HG02678 (cell line): ENCODE data around the gene NT5C3B.
"Not testable (repeated sequence)": the region's sequence is repeated elsewhere in the genome, so short reads cannot be mapped to it uniquely, and the experiment has no call there.

ENCODE experiments used
- ATAC-seq: cut with Tn5 transposase; IDR thresholded peaks from one replicate; pipeline ENCODE4 v1.9.1; 2021; ENCODE audit warnings: mild to moderate bottlenecking, moderate library complexity; ENCODE audit not compliant: unreplicated experiment

NT5C3B gene

GRCh38 chr17:41840781-41841180 is 4.7 kb upstream of the NT5C3B start:
- ATAC-seq = not testable (repeated sequence)

- not testable (repeated sequence) for ATAC-seq
These were observed 3.4 kb upstream of the NT5C3B start for GRCh38 chr17:41839448-41839847.

- ATAC-seq = no peak
These were observed 1.9 kb upstream of the NT5C3B start, which contains the start of gene KLHL10 for GRCh38 chr17:41837761-41838538. KLHL10 (plus strand) TSS chr17:41837825; CDS start chr17:41837933, 108 bp downstream.

- ATAC-seq = no peak
These were observed 641 bp upstream of the NT5C3B start for GRCh38 chr17:41836550-41837196.

GRCh38 chr17:41835214-41835799 is 725 bp downstream of the NT5C3B start:
- peak; percentile 20 for ATAC-seq

- ATAC-seq = not testable (repeated sequence)
These were observed 6.1 kb downstream of the NT5C3B start for GRCh38 chr17:41829961-41830360.

- ATAC-seq = no peak
These were observed 10.7 kb downstream of the NT5C3B start for GRCh38 chr17:41825175-41825845.

- ATAC-seq = no peak
These were observed 11.9 kb downstream of the NT5C3B start for GRCh38 chr17:41824086-41824485.

- ATAC-seq = no peak
These were observed 12.5 kb downstream of the NT5C3B start for GRCh38 chr17:41823580-41823979.

GRCh38 chr17:41823141-41823524 is 12.9 kb downstream of the NT5C3B start:
- ATAC-seq = no peak

- no peak for ATAC-seq
These were observed 13.6 kb downstream of the NT5C3B start for GRCh38 chr17:41822216-41823140.

GRCh38 chr17:41821776-41822175 is 14.3 kb downstream of the NT5C3B start:
- ATAC-seq = no peak

GRCh38 chr17:41818024-41818423 is 18.0 kb downstream of the NT5C3B start:
- ATAC-seq = no peak

- ATAC-seq = no peak
These were observed 19.3 kb downstream of the NT5C3B start for GRCh38 chr17:41816637-41817320.

- ATAC-seq = no peak
These were observed 21.8 kb downstream of the NT5C3B start for GRCh38 chr17:41814195-41814594.

GRCh38 chr17:41813699-41814124 is 22.3 kb downstream of the NT5C3B start:
- ATAC-seq = no peak

- ATAC-seq = no peak
These were observed 22.8 kb downstream of the NT5C3B start for GRCh38 chr17:41813152-41813680.

GRCh38 chr17:41812381-41813151 is 23.5 kb downstream of the NT5C3B start, which contains the start of gene FKBP10:
FKBP10 (plus strand) TSS chr17:41813004; CDS start chr17:41813035, 31 bp downstream.
- no peak for ATAC-seq
